NT2/D1 (cell line): ENCODE measurements around the gene HOXD11.
A peak's percentile ranks its signal among the peaks of the same experiment; 100 is the strongest.

Experiments used
- DNase-seq: peaks from one replicate; pipeline ENCODE4 v3.0.0-alpha.2; 2011; ENCODE audit warnings: low read depth, low spot score
- H3K27me3 ChIP-seq: 2 replicates; pipeline ENCODE4 v1.6.0; 2011; ENCODE audit warnings: mild to moderate bottlenecking; ENCODE audit not compliant: insufficient read length, insufficient read depth
- H3K36me3 ChIP-seq: 2 replicates; pipeline ENCODE4 v1.6.1; 2011; ENCODE audit warnings: mild to moderate bottlenecking, low read length, mixed read lengths; ENCODE audit not compliant: insufficient read depth, insufficient read length
- H3K4me1 ChIP-seq: 2 replicates; pipeline ENCODE4 v1.5.1; 2011; ENCODE audit not compliant: insufficient read depth, insufficient read length
- H3K4me3 ChIP-seq: 2 replicates; pipeline ENCODE4 v1.5.1; 2011; ENCODE audit warnings: low read depth; ENCODE audit not compliant: insufficient read length
- H3K9ac ChIP-seq: 2 replicates; pipeline ENCODE4 v1.6.0; 2011; ENCODE audit warnings: low read depth; ENCODE audit not compliant: insufficient read length
- H3K9me3 ChIP-seq: 2 replicates; pipeline ENCODE4 v1.5.1; 2011; ENCODE audit warnings: mild to moderate bottlenecking, low read length; ENCODE audit not compliant: insufficient read depth
- SUZ12 ChIP-seq: IDR thresholded peaks from 2 replicates; pipeline ENCODE4 v1.6.1; 2011; ENCODE audit not compliant: insufficient read length, insufficient read depth; ENCODE audit errors: extremely low read depth
- YY1 ChIP-seq: IDR thresholded peaks from 2 replicates; pipeline ENCODE4 v1.6.1; 2011; ENCODE audit not compliant: insufficient read length, insufficient read depth
- ZNF274 ChIP-seq: IDR thresholded peaks from 2 replicates; pipeline ENCODE4 v1.6.1; 2011; ENCODE audit warnings: mild to moderate bottlenecking, low read depth, low read length

The HOXD11 gene

DNA sequence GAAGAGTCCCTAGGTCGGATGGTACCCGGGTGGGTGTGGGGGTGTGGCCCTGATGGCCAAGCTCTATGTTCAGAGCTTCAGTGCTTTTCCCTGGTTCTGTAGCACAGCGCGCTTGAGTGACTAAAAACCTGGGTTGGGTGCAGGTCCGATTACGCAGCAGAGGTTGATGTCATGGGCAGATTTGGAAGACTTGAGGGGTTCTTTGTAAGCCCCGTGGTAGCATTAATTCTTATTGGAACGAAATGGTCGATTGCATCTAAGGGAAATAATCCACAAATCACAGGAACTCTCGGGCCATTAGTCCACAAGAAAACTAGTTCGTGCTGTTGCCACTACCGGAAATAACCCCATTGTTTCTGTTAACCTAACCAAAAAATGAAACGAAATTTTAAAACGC is 31.4 kb downstream of the HOXD11 start:
- H3K9me3 ChIP-seq: no peaks in the 10 kb centered on the region
- DNase-seq: no peak
- H3K9ac ChIP-seq: no peak overlapping the region
- H3K4me3 ChIP-seq: no peak overlapping the region
- no peak for TF ChIP-seq ZNF274
- TF ChIP-seq SUZ12: no peak
- TF ChIP-seq YY1: no peak
- peaks cover 89% of the 10 kb centered on the region for H3K27me3 ChIP-seq
- peaks cover 3% of the 10 kb centered on the region for H3K4me1 ChIP-seq
- H3K36me3 ChIP-seq: no peaks in the 10 kb centered on the region

GRCh38 chr2:176138923-176139660 is 32.0 kb downstream of the HOXD11 start:
- H3K9me3 ChIP-seq: no peaks in the 10 kb centered on the region
- TF ChIP-seq SUZ12: no peak
- TF ChIP-seq ZNF274: no peak
- no peak for TF ChIP-seq YY1
- no peaks in the 10 kb centered on the region for H3K36me3 ChIP-seq
- no peak for DNase-seq
- H3K9ac ChIP-seq: no peak overlapping the region
- H3K4me3 ChIP-seq: no peak overlapping the region
- H3K27me3 ChIP-seq: peaks cover 89% of the 10 kb centered on the region
- peaks cover 3% of the 10 kb centered on the region for H3K4me1 ChIP-seq

DNA sequence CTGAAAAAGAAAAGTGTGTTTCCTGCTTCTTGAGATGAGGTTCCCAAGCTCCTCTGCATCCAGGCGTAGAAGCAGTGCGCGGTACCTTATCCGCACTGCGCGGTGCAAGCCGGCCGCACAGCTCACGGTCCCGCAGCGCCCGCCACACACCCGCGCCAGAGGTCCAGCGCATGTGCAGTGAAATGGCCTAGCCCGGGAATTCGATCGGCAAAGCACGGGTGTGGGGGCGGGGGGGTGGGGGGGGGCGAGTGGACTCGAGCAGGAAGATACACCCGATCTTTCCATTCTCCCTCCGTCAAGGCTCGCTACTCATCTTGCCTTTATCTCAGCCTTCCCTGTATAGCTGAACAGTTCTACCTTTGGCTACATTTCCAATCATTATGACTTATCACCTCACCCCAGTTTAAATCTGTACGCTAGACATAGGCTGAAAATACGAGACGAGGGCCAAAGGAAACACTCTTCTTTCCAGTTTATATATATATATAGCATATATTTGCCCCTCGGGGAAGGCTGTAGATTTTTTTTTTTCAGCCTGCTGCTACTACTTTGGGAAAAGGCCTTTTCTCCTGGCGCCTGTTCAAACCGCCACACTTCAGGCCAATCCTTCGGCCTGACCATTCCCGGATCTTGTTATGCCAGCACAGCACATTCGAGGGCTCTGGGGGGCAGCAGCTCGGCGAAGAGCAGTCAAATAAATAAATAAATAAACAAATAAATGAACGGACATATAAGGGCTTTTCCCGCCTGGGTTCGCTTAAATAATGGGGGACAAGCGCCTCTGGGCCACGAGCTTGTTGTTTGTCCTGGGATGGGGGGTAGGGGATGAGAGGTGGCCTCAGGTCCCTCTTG is 32.8 kb downstream of the HOXD11 start:
- peak overlapping the region; percentile 82 for H3K9ac ChIP-seq
- peaks cover 3% of the 10 kb centered on the region for H3K4me1 ChIP-seq
- no peaks in the 10 kb centered on the region for H3K36me3 ChIP-seq
- peaks cover 89% of the 10 kb centered on the region for H3K27me3 ChIP-seq
- H3K4me3 ChIP-seq: peak overlapping the region; percentile 54
- no peaks in the 10 kb centered on the region for H3K9me3 ChIP-seq
- TF ChIP-seq ZNF274 (no peak), SUZ12 (no peak), YY1 (no peak)
- DNase-seq: no peak

DNA sequence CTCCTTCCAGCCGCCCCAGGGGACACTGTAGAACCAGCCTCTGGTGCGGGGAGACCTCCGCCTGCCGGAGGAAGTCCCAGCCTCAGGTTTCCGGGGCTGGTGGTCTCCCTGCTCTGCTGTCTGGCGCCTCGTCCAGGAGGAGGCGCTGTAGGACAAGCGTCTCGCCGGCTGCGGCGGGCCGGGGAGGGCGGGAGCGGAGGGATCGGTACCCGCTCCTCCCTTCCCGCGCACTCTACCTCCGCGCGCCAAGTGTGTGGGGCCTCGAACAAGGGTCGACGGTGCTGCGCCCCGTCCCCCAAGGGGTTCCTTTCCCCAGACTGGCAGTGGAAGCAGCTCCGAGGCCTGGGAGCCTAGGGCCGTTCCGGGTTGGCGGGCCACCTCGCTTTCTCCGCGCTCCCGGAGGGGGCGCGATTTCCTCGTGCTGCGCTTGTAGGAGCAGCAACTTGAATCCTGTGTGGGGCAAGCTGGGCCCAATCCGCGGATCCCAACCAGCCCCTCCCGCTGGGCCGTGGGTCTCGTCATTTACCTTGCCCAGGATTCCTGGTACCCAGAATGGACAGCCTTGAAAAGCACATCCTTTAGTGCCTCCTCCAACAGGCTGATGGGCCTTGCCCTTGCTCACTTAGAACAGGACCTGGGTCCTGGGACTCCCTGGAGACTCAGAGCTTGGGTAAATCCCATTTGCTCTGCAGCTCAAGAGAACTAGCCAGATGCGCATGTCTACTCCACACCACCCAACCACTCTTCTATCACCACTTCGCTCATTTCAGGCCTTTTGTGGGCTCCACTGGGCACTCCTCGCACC is 33.6 kb downstream of the HOXD11 start:
- Histone ChIP-seq H3K4me3 (peak overlapping the region; percentile 54), H3K27me3 (peaks cover 89% of the 10 kb centered on the region), H3K4me1 (peaks cover 2% of the 10 kb centered on the region), H3K9me3 (no peaks in the 10 kb centered on the region), H3K36me3 (no peaks in the 10 kb centered on the region), H3K9ac (peak overlapping the region; percentile 82)
- TF ChIP-seq SUZ12 (no peak), ZNF274 (no peak), YY1 (no peak)
- peak; percentile 69 for DNase-seq

- no peak for TF ChIP-seq YY1
- TF ChIP-seq SUZ12: no peak
- TF ChIP-seq ZNF274: no peak
Measured at GRCh38 chr2:176142281-176142680, 35.2 kb downstream of the HOXD11 start.

GRCh38 chr2:176145085-176145969 is 38.2 kb downstream of the HOXD11 start:
- no peak for TF ChIP-seq SUZ12
- no peak for TF ChIP-seq ZNF274
- TF ChIP-seq YY1: no peak
- Histone ChIP-seq H3K4me3 (no peak overlapping the region), H3K36me3 (no peaks in the 10 kb centered on the region), H3K4me1 (no peaks in the 10 kb centered on the region), H3K9me3 (no peaks in the 10 kb centered on the region), H3K27me3 (peaks cover 95% of the 10 kb centered on the region), H3K9ac (no peak overlapping the region)
- DNase-seq: no peak

More at GRCh38 chr2:176142281-176142680, 35.2 kb downstream of the HOXD11 start:
- Histone ChIP-seq H3K27me3 (peaks cover 89% of the 10 kb centered on the region), H3K4me3 (no peak overlapping the region), H3K4me1 (no peaks in the 10 kb centered on the region), H3K9ac (no peak overlapping the region), H3K9me3 (no peaks in the 10 kb centered on the region), H3K36me3 (no peaks in the 10 kb centered on the region)
- no peak for DNase-seq
